Panc1 (cell line): ENCODE data around the gene ZFYVE27.

ENCODE experiments used
- CTCF ChIP-seq: fragments of 450-650 bp; IDR thresholded peaks from 2 replicates; pipeline ENCODE4 v1.5.1; 2017; ENCODE audit warnings: mild to moderate bottlenecking
- POLR2AphosphoS5 ChIP-seq: IDR thresholded peaks from 2 replicates; pipeline ENCODE4 v1.6.1; 2012; ENCODE audit warnings: mild to moderate bottlenecking, low read depth, low read length, moderate library complexity

GRCh38 chr10:97788552-97789442 lies 51.9 kb downstream of the ZFYVE27 start:
- TF ChIP-seq CTCF (no peak), POLR2AphosphoS5 (no peak)
